Testis (tissue), 3 donors: ENCODE measurements around the gene NFKBIZ. TPM values are rescaled to one million over a fixed set of nuclear protein-coding genes. Genes with fewer than 3 reads are reported as not detected.

Experiments used
- DNase-seq: peaks from one replicate; pipeline ENCODE4 v3.0.0-alpha.2; 2019
- H3K27ac ChIP-seq, 2 donors: fragments of 200-600 bp; sonication (generic); one replicate each; pipeline ENCODE4 v1.5.1; 2019
- H3K27me3 ChIP-seq: fragments of 200-600 bp; sonication (generic); one replicate; pipeline ENCODE4 v1.5.1; 2019
- H3K36me3 ChIP-seq: fragments of 200-600 bp; sonication (generic); one replicate; pipeline ENCODE4 v1.5.1; 2017; ENCODE audit warnings: low read depth; ENCODE audit errors: missing control alignments
- H3K4me1 ChIP-seq: fragments of 200-600 bp; sonication (generic); one replicate; pipeline ENCODE4 v1.5.1; 2019
- H3K4me3 ChIP-seq, 2 donors: fragments of 200-600 bp; sonication (generic); one replicate each; pipeline ENCODE4 v1.5.1; 2017 to 2019
- H3K9me3 ChIP-seq: fragments of 200-600 bp; sonication (generic); one replicate; pipeline ENCODE4 v1.5.1; 2017
- CTCF ChIP-seq, 3 experiments: fragments of 450-650 bp in 2 of 3; fragments of 200-600 bp in 1 of 3; sonication (generic) in 1 of 3; IDR thresholded peaks; one replicate each; pipeline ENCODE4 v1.5.1; 2016 to 2019; ENCODE audit warnings: antibody characterized with exemption in 3 of 3, mild to moderate bottlenecking in 2 of 3, moderate library complexity in 1 of 3
- POLR2A ChIP-seq: fragments of 450-650 bp; IDR thresholded peaks from one replicate; pipeline ENCODE4 v1.6.1; 2017; ENCODE audit warnings: antibody characterized with exemption, mild to moderate bottlenecking, moderate library complexity
- WGBS, 2 donors: methylation state at CpG; one replicate each; pipeline ENCODE4 v1.1.5; 2018; 5-methylcytosine and 5-hydroxymethylcytosine counted together
- intact Hi-C: fragments of 100-400 bp; cut with DNase I; formaldehyde crosslinking; loops from one replicate; pipeline ENCODE4 v1.15.1; 2023; ENCODE audit warnings: low total_unique reads
- polyA plus RNA-seq: library from polyadenylated mRNA; stranded (reverse); fragments of 350-450 nt; fragmentation: Illumina TruSeq; extraction: RNeasy Lipid Tissue Mini Kit (QIAGEN cat#74804); gene quantifications from one replicate; pipeline ENCODE4 v1.2.3, GENCODE V29; 2014; ENCODE audit warnings: low read depth, low replicate concordance; ENCODE audit not compliant: insufficient read depth
- total RNA-seq, 2 donors: library from RNA; depleted of rRNA; stranded (reverse); fragments of >200 nt; gene quantifications; one replicate each; pipeline ENCODE4 v1.2.3, GENCODE V29; 2016

The NFKBIZ gene
- total and polyA plus RNA-seq, 3 donors from 2014 or later = 5.4 to 14.7 (median 6.9) TPM

GRCh38 chr3:101823525-101823924 is 25.8 kb upstream of the NFKBIZ start:
- Histone ChIP-seq H3K36me3 (no peaks in the 10 kb centered on the region), H3K9me3 (no peaks in the 10 kb centered on the region), H3K27ac (no peak overlapping the region), H3K4me1 (no peaks in the 10 kb centered on the region), H3K4me3 (no peak overlapping the region), H3K27me3 (no peaks in the 10 kb centered on the region)
- WGBS, 2 donors = 82 to 93% methylated on average over 5 of the region's 5 CpGs
- TF ChIP-seq CTCF (IDR thresholded peaks at IDR 0.05) (no peak), POLR2A (no peak)
- intact Hi-C loops = no loop called here
- DNase-seq = no peak

GRCh38 chr3:101824702-101825101 is 24.6 kb upstream of the NFKBIZ start:
- peaks cover 4% of the 10 kb centered on the region for H3K4me1 ChIP-seq
- H3K27me3 ChIP-seq = no peaks in the 10 kb centered on the region
- H3K4me3 ChIP-seq = no peak overlapping the region
- no peak for TF ChIP-seq CTCF (IDR thresholded peaks at IDR 0.05)
- TF ChIP-seq POLR2A = no peak
- intact Hi-C loops = no loop called here
- no peak overlapping the region for H3K27ac ChIP-seq
- H3K36me3 ChIP-seq = no peaks in the 10 kb centered on the region
- 75 to 85% methylated on average over 3 of the region's 3 CpGs for WGBS, 2 donors
- no peaks in the 10 kb centered on the region for H3K9me3 ChIP-seq
- no peak for DNase-seq

DNA sequence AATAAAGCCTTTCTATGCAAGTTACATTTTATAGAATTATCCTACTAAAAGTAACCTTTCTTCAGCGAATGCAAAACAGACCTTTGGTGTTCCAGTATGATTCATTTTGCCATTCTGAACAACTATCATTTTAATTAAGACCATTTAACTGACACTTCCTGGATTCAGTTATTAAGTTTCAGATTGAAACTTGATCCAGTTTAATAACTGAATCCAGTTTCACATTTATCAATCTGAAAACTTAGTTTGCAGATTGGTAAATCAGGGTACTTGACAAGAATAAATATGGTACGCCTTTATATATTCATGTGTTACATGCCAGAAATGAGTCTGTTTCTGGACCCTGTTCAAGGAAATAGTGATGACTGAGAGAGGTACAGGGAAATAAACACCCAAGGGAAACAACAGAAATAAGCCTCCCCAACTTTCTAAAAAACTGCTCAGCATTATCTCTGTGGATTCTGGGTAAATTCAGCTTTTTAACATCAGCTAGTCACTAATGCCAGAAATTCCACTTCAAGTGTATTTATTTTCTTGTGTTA is 23.3 kb upstream of the NFKBIZ start:
- Histone ChIP-seq H3K36me3 (no peaks in the 10 kb centered on the region), H3K4me1 (peaks cover 7% of the 10 kb centered on the region), H3K9me3 (no peaks in the 10 kb centered on the region), H3K27me3 (no peaks in the 10 kb centered on the region), H3K27ac (peak overlapping the region in 1 of 2 donors; percentile 88), H3K4me3 (no peak overlapping the region)
- DNase-seq = no peak
- WGBS, 2 donors = 66 to 69% methylated on average over 2 of the region's 2 CpGs
- intact Hi-C loops = no loop called here
- no peak for TF ChIP-seq CTCF (IDR thresholded peaks at IDR 0.05)
- TF ChIP-seq POLR2A = no peak

DNA sequence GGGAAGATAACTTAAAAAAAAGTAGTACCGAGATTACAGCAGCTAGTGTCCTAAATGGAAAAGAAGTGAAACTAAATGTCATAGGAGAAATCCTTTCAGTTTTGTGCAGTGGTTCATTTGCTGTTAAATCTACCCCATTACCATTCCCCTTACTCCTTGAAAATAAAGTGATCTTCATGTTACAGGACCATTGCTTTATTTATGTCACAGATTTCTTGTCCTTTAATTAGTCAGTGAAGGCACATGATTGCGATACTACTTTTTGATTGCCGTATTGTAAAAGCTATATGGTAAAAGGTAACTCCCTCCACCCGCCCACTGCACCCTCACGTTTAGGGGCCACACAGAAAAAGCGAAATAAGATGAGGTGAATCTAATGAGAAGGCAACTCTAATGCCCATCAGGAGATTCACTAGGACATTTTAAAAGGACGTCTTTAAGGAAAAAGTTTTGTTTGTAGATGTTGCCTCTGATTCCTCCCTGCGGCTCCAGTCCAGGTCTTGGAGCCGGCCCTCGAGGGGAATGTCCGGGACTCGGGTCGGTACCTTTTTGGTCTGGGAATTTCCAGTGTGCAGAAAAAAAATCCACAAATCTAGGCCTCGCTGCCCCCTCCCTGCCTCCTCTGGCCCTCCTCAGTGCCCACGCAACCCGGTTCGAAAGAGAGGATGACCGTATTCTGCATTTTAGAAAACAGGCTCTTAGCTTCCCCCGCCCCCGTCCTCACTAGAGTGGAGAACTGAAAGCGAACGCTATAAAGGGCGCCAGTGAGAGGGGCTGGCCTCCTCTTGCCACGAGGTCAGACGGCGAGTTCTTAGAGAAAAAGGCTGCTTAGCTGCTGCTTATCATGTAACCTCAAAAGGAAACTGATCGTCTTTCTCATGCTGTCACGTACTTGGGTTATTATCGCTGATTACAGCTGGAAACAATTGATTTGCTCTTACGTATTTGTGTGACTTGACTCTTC is 21.8 kb upstream of the NFKBIZ start:
- TF ChIP-seq CTCF (IDR thresholded peaks at IDR 0.05) = no peak
- no peak for TF ChIP-seq POLR2A
- Histone ChIP-seq H3K4me1 (peaks cover 7% of the 10 kb centered on the region), H3K9me3 (no peaks in the 10 kb centered on the region), H3K4me3 (peak overlapping the region; percentile 59 to 67), H3K36me3 (no peaks in the 10 kb centered on the region), H3K27ac (peak overlapping the region; percentile 78 to 88), H3K27me3 (no peaks in the 10 kb centered on the region)
- intact Hi-C loops = no loop called here
- 3 to 4% methylated on average over 30 of the region's 30 CpGs for WGBS, 2 donors
- peak; percentile 80 for DNase-seq
